HCT116 (cell line): ENCODE measurements around the gene PRKN.

Source experiments
- CEBPB ChIP-seq: IDR thresholded peaks from 2 replicates; pipeline ENCODE4 v1.6.1; 2012; ENCODE audit warnings: low read depth
- MAX ChIP-seq: IDR thresholded peaks from 2 replicates; pipeline ENCODE4 v1.6.1; 2012
- POLR2A ChIP-seq: IDR thresholded peaks from 2 replicates; pipeline ENCODE4 v1.7.0; 2011; ENCODE audit warnings: borderline replicate concordance; ENCODE audit not compliant: insufficient read depth, insufficient read length; ENCODE audit errors: extremely low read depth
- YY1 ChIP-seq: IDR thresholded peaks from 2 replicates; pipeline ENCODE4 v1.6.1; 2011; ENCODE audit warnings: low read length, low read depth, moderate library complexity, mild to moderate bottlenecking; ENCODE audit not compliant: insufficient replicate concordance; ENCODE audit errors: extremely low read depth
- ZNF274 ChIP-seq: fragments of 200-500 bp; sonication (Bioruptor generic); IDR thresholded peaks from 2 replicates; pipeline ENCODE4 v1.6.1; 2014; ENCODE audit warnings: mild to moderate bottlenecking, low read depth, low read length, inconsistent platforms
- TF ChIP-seq, protein P1 (sequence below), 3 experiments: fragments of 200-600 bp in 1 of 3; sonication (generic) in 1 of 3; IDR thresholded peaks in 2 of 3; conservative IDR thresholded peaks in 1 of 3; 2 replicates each; pipeline ENCODE4 v1.5.1; 2012 to 2017; ENCODE audit warnings: low read depth in 2 of 3, low read length in 2 of 3, antibody characterized with exemption in 1 of 3, borderline replicate concordance in 1 of 3, control low read depth in 1 of 3, mild to moderate bottlenecking in 1 of 3, mixed read lengths in 1 of 3, mixed run types in 1 of 3, moderate library complexity in 1 of 3; ENCODE audit not compliant: insufficient read depth in 1 of 3

DNA sequence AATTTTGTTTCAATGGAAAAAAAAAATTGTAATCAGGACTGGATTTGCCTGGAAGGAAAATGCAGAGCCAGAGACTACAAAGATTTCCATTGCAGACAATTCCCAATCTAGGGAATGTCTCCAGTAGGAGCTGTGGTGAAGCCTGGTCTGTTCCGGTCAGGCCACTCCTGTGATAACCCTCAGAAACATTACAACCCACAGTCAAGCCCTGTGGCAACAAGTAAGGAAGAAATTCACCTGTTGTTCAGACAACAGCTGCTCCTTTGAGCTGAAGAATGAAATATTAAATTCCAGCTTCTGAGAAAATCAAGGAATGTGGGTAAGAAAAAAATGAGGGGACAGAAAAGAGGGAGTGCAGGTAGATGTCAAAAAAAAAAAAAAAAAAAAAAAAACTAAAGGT lies 8.0 kb downstream of the PRKN start:
- TF ChIP-seq POLR2A (no peak), ZNF274 (no peak), MAX (no peak), YY1 (no peak), CEBPB (no peak)
- TF ChIP-seq, protein P1, sequence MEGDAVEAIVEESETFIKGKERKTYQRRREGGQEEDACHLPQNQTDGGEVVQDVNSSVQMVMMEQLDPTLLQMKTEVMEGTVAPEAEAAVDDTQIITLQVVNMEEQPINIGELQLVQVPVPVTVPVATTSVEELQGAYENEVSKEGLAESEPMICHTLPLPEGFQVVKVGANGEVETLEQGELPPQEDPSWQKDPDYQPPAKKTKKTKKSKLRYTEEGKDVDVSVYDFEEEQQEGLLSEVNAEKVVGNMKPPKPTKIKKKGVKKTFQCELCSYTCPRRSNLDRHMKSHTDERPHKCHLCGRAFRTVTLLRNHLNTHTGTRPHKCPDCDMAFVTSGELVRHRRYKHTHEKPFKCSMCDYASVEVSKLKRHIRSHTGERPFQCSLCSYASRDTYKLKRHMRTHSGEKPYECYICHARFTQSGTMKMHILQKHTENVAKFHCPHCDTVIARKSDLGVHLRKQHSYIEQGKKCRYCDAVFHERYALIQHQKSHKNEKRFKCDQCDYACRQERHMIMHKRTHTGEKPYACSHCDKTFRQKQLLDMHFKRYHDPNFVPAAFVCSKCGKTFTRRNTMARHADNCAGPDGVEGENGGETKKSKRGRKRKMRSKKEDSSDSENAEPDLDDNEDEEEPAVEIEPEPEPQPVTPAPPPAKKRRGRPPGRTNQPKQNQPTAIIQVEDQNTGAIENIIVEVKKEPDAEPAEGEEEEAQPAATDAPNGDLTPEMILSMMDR (IDR thresholded peaks at IDR 0.05 in 2 of 3, conservative IDR thresholded peaks at IDR 0.05 in 1 of 3; ENCODE audit: borderline replicate concordance in 1 of 3, insufficient read depth in 1 of 3, low read depth in 2 of 3, low read length in 2 of 3), result no peak
